Body of pancreas (tissue), 4 donors: Measurements from ENCODE around the gene MAP1B.

Experiments
- CTCF ChIP-seq, 7 experiments: fragments of 450-650 bp in 4 of 7; fragments of 200-600 bp in 3 of 7; sonication (generic) in 3 of 7; IDR thresholded peaks; one replicate each; pipeline ENCODE4 v1.5.1; 2016 to 2019; ENCODE audit warnings: antibody characterized with exemption in 7 of 7
- POLR2A ChIP-seq, 3 donors: fragments of 450-650 bp; IDR thresholded peaks; one replicate each; pipeline ENCODE4 v1.6.1; 2016; ENCODE audit warnings: antibody characterized with exemption in 3 of 3, mild to moderate bottlenecking in 2 of 3

- TF ChIP-seq CTCF (IDR thresholded peaks at IDR 0.05) (no peak), POLR2A (IDR thresholded peaks at IDR 0.05) (no peak)
Observed at GRCh38 chr5:72146056-72146455, 38.8 kb downstream of the MAP1B start.
